ENCODE measurements around the gene UGT1A8.

The UGT1A8 gene

DNA sequence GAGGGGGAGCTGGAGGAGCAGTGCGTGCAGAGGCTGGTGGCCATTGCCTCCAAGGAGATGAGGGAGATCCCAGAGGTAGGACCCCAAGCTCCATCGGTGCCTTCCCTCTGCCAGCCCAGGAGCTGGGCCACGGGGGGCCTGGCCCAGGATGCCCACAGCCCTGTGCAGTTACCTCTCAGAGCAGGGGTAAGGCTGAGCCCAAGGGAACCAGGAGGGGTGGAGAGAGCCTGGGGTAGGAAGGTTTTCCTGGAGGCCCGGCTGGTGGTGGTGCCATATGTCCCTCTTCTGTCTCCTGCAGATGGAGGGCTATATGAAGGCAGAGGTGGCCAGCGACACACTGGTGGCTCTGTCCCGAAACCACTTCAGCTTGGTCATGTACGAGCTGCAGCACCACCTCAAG, 172.1 kb downstream of the UGT1A8 start:
- no peak overlapping the region for H3K4me3 ChIP-seq (replicated peaks; ENCODE audit: insufficient read depth, low read length)
- DNase-seq (ENCODE audit: low read depth in 1 of 2, low spot score in 1 of 2): no peak
- H3K27ac ChIP-seq (replicated peaks): no peak overlapping the region
- TF ChIP-seq, protein P1, sequence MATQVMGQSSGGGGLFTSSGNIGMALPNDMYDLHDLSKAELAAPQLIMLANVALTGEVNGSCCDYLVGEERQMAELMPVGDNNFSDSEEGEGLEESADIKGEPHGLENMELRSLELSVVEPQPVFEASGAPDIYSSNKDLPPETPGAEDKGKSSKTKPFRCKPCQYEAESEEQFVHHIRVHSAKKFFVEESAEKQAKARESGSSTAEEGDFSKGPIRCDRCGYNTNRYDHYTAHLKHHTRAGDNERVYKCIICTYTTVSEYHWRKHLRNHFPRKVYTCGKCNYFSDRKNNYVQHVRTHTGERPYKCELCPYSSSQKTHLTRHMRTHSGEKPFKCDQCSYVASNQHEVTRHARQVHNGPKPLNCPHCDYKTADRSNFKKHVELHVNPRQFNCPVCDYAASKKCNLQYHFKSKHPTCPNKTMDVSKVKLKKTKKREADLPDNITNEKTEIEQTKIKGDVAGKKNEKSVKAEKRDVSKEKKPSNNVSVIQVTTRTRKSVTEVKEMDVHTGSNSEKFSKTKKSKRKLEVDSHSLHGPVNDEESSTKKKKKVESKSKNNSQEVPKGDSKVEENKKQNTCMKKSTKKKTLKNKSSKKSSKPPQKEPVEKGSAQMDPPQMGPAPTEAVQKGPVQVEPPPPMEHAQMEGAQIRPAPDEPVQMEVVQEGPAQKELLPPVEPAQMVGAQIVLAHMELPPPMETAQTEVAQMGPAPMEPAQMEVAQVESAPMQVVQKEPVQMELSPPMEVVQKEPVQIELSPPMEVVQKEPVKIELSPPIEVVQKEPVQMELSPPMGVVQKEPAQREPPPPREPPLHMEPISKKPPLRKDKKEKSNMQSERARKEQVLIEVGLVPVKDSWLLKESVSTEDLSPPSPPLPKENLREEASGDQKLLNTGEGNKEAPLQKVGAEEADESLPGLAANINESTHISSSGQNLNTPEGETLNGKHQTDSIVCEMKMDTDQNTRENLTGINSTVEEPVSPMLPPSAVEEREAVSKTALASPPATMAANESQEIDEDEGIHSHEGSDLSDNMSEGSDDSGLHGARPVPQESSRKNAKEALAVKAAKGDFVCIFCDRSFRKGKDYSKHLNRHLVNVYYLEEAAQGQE (IDR thresholded peaks at IDR 0.05; ENCODE audit: insufficient replicate concordance, low read depth): no peak
- TF ChIP-seq GABPA (IDR thresholded peaks at IDR 0.05; ENCODE audit: low read depth) (no peak), POLR2AphosphoS5 (IDR thresholded peaks at IDR 0.05; ENCODE audit: low read depth) (no peak), SPI1 (IDR thresholded peaks at IDR 0.05; ENCODE audit: borderline replicate concordance, low read depth) (no peak)
- TF ChIP-seq, protein P2, sequence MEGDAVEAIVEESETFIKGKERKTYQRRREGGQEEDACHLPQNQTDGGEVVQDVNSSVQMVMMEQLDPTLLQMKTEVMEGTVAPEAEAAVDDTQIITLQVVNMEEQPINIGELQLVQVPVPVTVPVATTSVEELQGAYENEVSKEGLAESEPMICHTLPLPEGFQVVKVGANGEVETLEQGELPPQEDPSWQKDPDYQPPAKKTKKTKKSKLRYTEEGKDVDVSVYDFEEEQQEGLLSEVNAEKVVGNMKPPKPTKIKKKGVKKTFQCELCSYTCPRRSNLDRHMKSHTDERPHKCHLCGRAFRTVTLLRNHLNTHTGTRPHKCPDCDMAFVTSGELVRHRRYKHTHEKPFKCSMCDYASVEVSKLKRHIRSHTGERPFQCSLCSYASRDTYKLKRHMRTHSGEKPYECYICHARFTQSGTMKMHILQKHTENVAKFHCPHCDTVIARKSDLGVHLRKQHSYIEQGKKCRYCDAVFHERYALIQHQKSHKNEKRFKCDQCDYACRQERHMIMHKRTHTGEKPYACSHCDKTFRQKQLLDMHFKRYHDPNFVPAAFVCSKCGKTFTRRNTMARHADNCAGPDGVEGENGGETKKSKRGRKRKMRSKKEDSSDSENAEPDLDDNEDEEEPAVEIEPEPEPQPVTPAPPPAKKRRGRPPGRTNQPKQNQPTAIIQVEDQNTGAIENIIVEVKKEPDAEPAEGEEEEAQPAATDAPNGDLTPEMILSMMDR (IDR thresholded peaks at IDR 0.05; ENCODE audit: insufficient read depth, low read length): no peak
- H3K27me3 ChIP-seq (ENCODE audit: insufficient read depth, poor library complexity, severe bottlenecking): no peaks in the 10 kb centered on the region

DNA sequence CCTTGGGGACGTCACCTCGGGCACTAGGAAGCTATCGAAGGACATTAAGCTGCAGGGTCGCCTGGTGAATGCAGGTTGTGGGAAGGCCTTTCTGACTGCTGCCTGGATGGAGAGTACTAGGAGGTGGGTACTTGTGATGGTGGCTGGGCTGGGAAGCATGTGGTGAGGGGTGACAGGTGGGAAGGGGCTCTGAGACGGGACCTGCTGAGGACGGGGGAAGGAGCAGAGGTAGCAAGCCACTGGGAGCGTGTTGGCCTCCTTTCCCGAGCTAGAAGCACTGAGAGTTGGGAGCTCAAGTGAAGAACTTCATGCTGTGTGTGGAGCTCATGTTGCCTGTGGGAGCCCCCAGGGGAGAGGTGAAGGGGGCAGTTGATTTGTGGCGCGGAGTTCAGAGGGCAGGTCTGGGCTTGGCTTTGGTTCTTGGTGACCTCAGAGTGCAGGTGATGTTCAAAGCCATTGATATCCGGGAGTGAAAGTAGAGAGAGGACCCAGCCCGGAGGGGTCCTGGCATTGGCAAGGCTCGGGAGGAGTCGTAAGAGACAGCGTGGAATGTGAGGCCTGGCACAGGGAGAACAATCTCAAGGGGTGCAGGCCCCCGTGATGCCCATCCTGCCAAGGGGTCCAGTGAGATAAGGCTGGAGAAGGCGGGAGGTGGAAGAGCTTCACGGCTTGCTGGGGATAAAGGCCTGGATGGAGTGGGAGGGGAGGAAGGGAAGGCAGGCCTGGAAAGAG, 173.9 kb downstream of the UGT1A8 start:
- H3K4me3 ChIP-seq (replicated peaks; ENCODE audit: insufficient read depth, low read length): no peak overlapping the region
- no peak overlapping the region for H3K27ac ChIP-seq (replicated peaks)
- TF ChIP-seq GABPA (IDR thresholded peaks at IDR 0.05; ENCODE audit: low read depth) (no peak), POLR2AphosphoS5 (IDR thresholded peaks at IDR 0.05; ENCODE audit: low read depth) (no peak), SPI1 (IDR thresholded peaks at IDR 0.05; ENCODE audit: borderline replicate concordance, low read depth) (no peak)
- TF ChIP-seq, protein P1 (IDR thresholded peaks at IDR 0.05; ENCODE audit: insufficient replicate concordance, low read depth): no peak
- TF ChIP-seq, protein P2 (IDR thresholded peaks at IDR 0.05; ENCODE audit: insufficient read depth, low read length): no peak
- no peak for DNase-seq (ENCODE audit: low read depth in 1 of 2, low spot score in 1 of 2)
- no peaks in the 10 kb centered on the region for H3K27me3 ChIP-seq (ENCODE audit: insufficient read depth, poor library complexity, severe bottlenecking)

DNA sequence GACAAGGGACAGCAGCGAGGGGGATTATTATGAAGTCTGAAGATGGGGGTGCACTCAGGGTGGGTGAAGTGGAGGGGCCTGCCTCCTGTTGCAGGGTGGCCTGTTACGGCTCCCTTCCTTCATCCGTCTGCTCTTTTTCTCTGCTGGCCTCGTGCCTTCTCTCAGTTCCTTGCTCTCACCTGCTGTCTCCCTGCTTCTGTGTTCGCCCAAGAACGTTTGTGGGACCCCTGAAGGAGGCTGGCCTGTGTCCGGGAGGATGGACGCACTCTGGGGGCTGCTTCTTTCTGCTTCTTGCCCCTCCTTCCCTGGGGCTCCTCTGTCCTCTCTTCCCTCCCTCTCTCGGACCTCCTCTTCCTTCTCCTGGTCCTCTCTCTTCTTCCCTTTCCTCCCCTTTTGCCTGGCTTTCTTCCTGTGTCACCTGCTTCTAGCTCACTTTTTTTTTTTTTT, 174.5 kb downstream of the UGT1A8 start:
- no peak for DNase-seq (ENCODE audit: low read depth in 1 of 2, low spot score in 1 of 2)
- Histone ChIP-seq H3K27ac (replicated peaks) (no peak overlapping the region), H3K27me3 (ENCODE audit: insufficient read depth, poor library complexity, severe bottlenecking) (no peaks in the 10 kb centered on the region), H3K4me3 (replicated peaks; ENCODE audit: insufficient read depth, low read length) (no peak overlapping the region)
- TF ChIP-seq SPI1 (IDR thresholded peaks at IDR 0.05; ENCODE audit: borderline replicate concordance, low read depth) (no peak), GABPA (IDR thresholded peaks at IDR 0.05; ENCODE audit: low read depth) (no peak), POLR2AphosphoS5 (IDR thresholded peaks at IDR 0.05; ENCODE audit: low read depth) (no peak)
- TF ChIP-seq, protein P1 (IDR thresholded peaks at IDR 0.05; ENCODE audit: insufficient replicate concordance, low read depth): no peak
- TF ChIP-seq, protein P2 (IDR thresholded peaks at IDR 0.05; ENCODE audit: insufficient read depth, low read length): no peak

Measured in HL-60 (cell line).